ENCODE data around the gene IFI27L1.

DNA sequence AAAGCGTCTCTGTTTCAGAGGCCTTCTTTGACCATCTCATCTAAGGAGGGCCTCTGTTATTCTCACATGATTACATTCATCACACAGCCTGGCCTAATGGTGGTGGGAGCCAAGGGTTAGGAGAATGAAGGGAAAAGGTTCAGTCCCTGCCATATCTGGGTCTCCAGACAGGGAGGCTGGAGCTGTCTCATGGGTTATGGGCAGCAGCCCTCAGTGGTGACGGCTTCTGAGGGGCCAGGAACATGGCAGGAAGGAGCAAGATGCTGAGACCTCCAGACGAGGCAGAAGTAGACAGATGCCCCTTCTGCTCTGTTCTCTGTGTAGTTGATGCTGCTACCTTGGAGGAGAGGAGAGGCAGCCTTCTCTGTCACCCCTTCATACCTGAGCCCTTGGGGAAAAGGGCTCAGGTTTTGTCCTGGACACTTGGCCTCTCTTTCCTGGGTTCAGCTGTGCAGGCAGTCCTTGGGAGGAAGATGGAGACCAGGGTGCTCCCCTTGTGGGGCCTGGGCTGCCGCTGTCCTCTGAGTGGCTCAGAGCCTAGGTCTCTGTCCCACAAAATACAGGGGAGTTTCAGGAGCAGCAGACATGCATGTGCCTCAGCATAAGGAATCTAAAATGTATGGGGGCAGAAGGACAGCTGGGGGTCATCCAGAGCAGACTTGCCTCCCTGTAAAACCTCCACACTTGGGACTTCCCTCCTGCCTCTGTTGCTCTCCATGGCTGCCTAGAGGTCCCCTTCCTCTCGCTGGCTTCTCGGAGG is 44.7 kb downstream of the IFI27L1 start:
- TF ChIP-seq EZH2 (optimal IDR thresholded peaks at IDR 0.05; ENCODE audit: low read depth, low read length): no peak
- TF ChIP-seq, protein P1, sequence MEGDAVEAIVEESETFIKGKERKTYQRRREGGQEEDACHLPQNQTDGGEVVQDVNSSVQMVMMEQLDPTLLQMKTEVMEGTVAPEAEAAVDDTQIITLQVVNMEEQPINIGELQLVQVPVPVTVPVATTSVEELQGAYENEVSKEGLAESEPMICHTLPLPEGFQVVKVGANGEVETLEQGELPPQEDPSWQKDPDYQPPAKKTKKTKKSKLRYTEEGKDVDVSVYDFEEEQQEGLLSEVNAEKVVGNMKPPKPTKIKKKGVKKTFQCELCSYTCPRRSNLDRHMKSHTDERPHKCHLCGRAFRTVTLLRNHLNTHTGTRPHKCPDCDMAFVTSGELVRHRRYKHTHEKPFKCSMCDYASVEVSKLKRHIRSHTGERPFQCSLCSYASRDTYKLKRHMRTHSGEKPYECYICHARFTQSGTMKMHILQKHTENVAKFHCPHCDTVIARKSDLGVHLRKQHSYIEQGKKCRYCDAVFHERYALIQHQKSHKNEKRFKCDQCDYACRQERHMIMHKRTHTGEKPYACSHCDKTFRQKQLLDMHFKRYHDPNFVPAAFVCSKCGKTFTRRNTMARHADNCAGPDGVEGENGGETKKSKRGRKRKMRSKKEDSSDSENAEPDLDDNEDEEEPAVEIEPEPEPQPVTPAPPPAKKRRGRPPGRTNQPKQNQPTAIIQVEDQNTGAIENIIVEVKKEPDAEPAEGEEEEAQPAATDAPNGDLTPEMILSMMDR (IDR thresholded peaks at IDR 0.05; ENCODE audit: low read length): no peak

Data from MM.1S (cell line).